HepG2 (cell line): ENCODE measurements around the gene CENPP. TPM values are rescaled to one million over a fixed set of nuclear protein-coding genes. Genes with fewer than 3 reads are reported as not detected.
A peak's percentile ranks its signal among the peaks of the same experiment; 100 is the strongest.

Experiments used
- BCL6 ChIP-seq: IDR thresholded peaks from 2 replicates; pipeline ENCODE4 v1.6.1; 2016; ENCODE audit warnings: missing genetic modification reagents, missing compliant biosample characterization
- CCAR2 ChIP-seq: fragments of 200-400 bp; formaldehyde crosslinking; optimal IDR thresholded peaks from 2 replicates; pipeline ENCODE3; 2018; ENCODE audit warnings: low read depth, mild to moderate bottlenecking, low read length, moderate library complexity
- IKZF4 ChIP-seq: sonication (generic); formaldehyde crosslinking; IDR thresholded peaks from 2 replicates; pipeline ENCODE4 v1.5.1; 2020; ENCODE audit warnings: borderline replicate concordance, mild to moderate bottlenecking, low read depth, missing genetic modification reagents; ENCODE audit errors: not compliant biosample characterization
- KLF13 ChIP-seq: sonication (generic); formaldehyde crosslinking; IDR thresholded peaks from 2 replicates; pipeline ENCODE4 v1.4.0; 2020; ENCODE audit warnings: mild to moderate bottlenecking, missing genetic modification reagents
- MAZ ChIP-seq, 2 experiments: sonication (generic) in 1 of 2; formaldehyde crosslinking in 1 of 2; IDR thresholded peaks; 2 replicates each; pipeline versions ENCODE4 v1.5.0 to v1.6.1; 2012 to 2020; ENCODE audit warnings: low read depth in 2 of 2, mild to moderate bottlenecking in 2 of 2, borderline replicate concordance in 1 of 2, improper control_type of control experiment in 1 of 2, low read length in 1 of 2, missing genetic modification reagents in 1 of 2, moderate library complexity in 1 of 2
- MTA3 ChIP-seq: sonication (generic); formaldehyde crosslinking; IDR thresholded peaks from 2 replicates; pipeline ENCODE4 v1.4.0; 2020; ENCODE audit warnings: missing genetic modification reagents
- NFKBIZ ChIP-seq: IDR thresholded peaks from 2 replicates; pipeline ENCODE4 v1.6.1; 2018; ENCODE audit warnings: missing genetic modification reagents, missing compliant biosample characterization
- NONO ChIP-seq, 2 experiments: fragments of 450-650 bp in 1 of 2; sonication (generic) in 1 of 2; formaldehyde crosslinking in 1 of 2; IDR thresholded peaks in 1 of 2; conservative IDR thresholded peaks in 1 of 2; 2 replicates each; pipeline versions ENCODE4 v1.6.1 to v1.8.0; 2017 to 2022; ENCODE audit warnings: mild to moderate bottlenecking in 1 of 2, missing genetic modification reagents in 1 of 2, moderate library complexity in 1 of 2
- PRPF4 ChIP-seq: fragments of 200-400 bp; formaldehyde crosslinking; IDR thresholded peaks from 2 replicates; pipeline ENCODE4 v1.6.1; 2016; ENCODE audit warnings: low read length, low read depth; ENCODE audit not compliant: poor library complexity, severe bottlenecking
- RCOR2 ChIP-seq: IDR thresholded peaks from 2 replicates; pipeline ENCODE4 v1.6.1; 2016; ENCODE audit warnings: missing biosample characterization, missing genetic modification reagents
- RFXANK ChIP-seq: IDR thresholded peaks from 2 replicates; pipeline ENCODE4 v1.6.1; 2016
- SALL1 ChIP-seq: sonication (generic); formaldehyde crosslinking; IDR thresholded peaks from 2 replicates; pipeline ENCODE4 v1.8.0; 2022; ENCODE audit warnings: mild to moderate bottlenecking, missing genetic modification reagents
- SMAD9 ChIP-seq: sonication (generic); formaldehyde crosslinking; IDR thresholded peaks from 2 replicates; pipeline ENCODE4 v1.5.1; 2020; ENCODE audit warnings: mild to moderate bottlenecking, missing genetic modification reagents
- TCF12 ChIP-seq, 2 experiments: fragments of 450-650 bp in 1 of 2; sonication (generic) in 1 of 2; formaldehyde crosslinking in 1 of 2; IDR thresholded peaks; 2 replicates each; pipeline versions ENCODE4 v1.6.1 to v1.8.0; 2017 to 2022; ENCODE audit warnings: antibody characterized with exemption in 1 of 2, mild to moderate bottlenecking in 1 of 2, missing genetic modification reagents in 1 of 2, moderate library complexity in 1 of 2
- ZNF225 ChIP-seq: sonication (generic); formaldehyde crosslinking; IDR thresholded peaks from 2 replicates; pipeline ENCODE4 v1.4.0; 2020; ENCODE audit warnings: mild to moderate bottlenecking, missing genetic modification reagents
- ZNF619 ChIP-seq: sonication (generic); formaldehyde crosslinking; IDR thresholded peaks from 2 replicates; pipeline ENCODE4 v1.4.0; 2020; ENCODE audit warnings: mild to moderate bottlenecking, missing genetic modification reagents
- polyA plus RNA-seq, 8 experiments: library from polyadenylated mRNA; depleted of rRNA in 3 of 8; stranded (reverse) in 7 of 8; unstranded in 1 of 8; fragments of >200 nt; fragmentation: Illumina TruSeq in 4 of 8; extraction: Trizol in 4 of 8; gene quantifications; 2 replicates each; pipeline versions ENCODE4 v1.2.1 to v1.2.3, GENCODE V29; 2011 to 2016; ENCODE audit warnings: low read depth in 4 of 8, missing spikeins in 1 of 8, mixed read lengths in 1 of 8; ENCODE audit not compliant: insufficient read depth in 1 of 8
- total RNA-seq, 5 experiments: library from RNA; depleted of rRNA; stranded (reverse); fragments of >200 nt; fragmentation: Illumina TruSeq; extraction: Trizol; gene quantifications; 2 replicates each; pipeline ENCODE4 v1.2.3, GENCODE V29; 2016; ENCODE audit warnings: low read depth in 1 of 5
- TF ChIP-seq, protein P1 (sequence below), 2 experiments: sonication (generic) in 1 of 2; formaldehyde crosslinking in 1 of 2; IDR thresholded peaks; 2 replicates each; pipeline versions ENCODE4 v1.6.1 to v1.9.0; 2014 to 2022; ENCODE audit warnings: antibody characterized with exemption in 1 of 2, borderline replicate concordance in 1 of 2, inconsistent platforms in 1 of 2, low read depth in 1 of 2, missing genetic modification reagents in 1 of 2
- TF ChIP-seq, protein P2 (sequence below): sonication (generic); formaldehyde crosslinking; IDR thresholded peaks from 2 replicates; pipeline ENCODE4 v1.4.0; 2020; ENCODE audit warnings: mild to moderate bottlenecking, missing genetic modification reagents
- TF ChIP-seq, protein P3 (sequence below): sonication (generic); formaldehyde crosslinking; IDR thresholded peaks from 2 replicates; pipeline ENCODE4 v1.4.0; 2020; ENCODE audit warnings: mild to moderate bottlenecking, missing genetic modification reagents

Gene CENPP
- total and polyA plus RNA-seq, 2 of the 13 experiments (the other 11 are each of a cell fraction or from before 2014, with no cell fraction given), result 2.0 to 11.4 TPM

DNA sequence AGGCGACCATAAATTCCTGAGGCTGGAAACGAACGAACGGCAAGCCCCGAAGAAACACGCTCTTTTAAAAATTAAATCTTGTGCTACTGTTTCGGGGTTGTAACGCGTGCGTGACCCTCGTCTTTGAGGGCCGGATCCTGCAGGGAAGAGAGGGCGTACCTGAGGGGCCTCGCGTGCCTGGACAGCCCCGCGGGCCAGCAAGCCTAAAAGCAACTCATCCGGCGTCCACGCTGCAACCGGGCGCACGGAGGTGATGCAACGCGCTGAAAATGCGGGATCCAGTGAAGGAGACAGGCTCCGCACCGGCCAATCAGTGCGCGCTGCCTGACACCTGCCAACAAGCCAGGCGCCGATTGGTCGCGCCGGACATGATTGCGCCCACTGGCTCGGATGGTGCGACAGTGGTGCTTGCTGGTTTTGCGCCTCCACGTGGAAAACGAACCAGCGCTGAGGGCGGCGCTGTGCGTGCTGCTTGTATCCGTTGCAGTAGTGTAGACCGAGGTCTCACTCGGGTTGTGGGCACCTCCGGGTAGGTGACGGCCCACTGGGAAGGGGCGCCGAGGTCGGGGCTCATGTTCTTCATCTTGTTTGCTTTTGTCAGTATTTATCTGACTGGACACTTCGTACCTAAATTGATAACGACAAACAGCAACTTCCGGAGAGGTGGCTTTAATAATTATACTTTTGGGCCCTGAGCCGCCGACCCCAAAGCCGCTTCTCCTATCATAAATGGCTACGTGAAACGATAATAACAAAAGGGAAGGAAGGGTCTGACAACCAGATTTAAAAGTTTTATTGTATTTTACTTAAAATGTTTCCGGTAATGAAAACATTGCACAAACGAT is 32.1 kb upstream of the CENPP start, which contains the start of gene IARS1 (continued):
- TF ChIP-seq, protein P1, sequence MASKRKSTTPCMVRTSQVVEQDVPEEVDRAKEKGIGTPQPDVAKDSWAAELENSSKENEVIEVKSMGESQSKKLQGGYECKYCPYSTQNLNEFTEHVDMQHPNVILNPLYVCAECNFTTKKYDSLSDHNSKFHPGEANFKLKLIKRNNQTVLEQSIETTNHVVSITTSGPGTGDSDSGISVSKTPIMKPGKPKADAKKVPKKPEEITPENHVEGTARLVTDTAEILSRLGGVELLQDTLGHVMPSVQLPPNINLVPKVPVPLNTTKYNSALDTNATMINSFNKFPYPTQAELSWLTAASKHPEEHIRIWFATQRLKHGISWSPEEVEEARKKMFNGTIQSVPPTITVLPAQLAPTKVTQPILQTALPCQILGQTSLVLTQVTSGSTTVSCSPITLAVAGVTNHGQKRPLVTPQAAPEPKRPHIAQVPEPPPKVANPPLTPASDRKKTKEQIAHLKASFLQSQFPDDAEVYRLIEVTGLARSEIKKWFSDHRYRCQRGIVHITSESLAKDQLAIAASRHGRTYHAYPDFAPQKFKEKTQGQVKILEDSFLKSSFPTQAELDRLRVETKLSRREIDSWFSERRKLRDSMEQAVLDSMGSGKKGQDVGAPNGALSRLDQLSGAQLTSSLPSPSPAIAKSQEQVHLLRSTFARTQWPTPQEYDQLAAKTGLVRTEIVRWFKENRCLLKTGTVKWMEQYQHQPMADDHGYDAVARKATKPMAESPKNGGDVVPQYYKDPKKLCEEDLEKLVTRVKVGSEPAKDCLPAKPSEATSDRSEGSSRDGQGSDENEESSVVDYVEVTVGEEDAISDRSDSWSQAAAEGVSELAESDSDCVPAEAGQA (IDR thresholded peaks at IDR 0.05; ENCODE audit: low read depth), result no peak; the same call in 1 of the 2 replicates
- TF ChIP-seq, protein P1 (CRISPR knock-in tag; IDR thresholded peaks at IDR 0.05; ENCODE audit: borderline replicate concordance), result no peak; the same call in none of the 2 replicates
- TF ChIP-seq TCF12 (IDR thresholded peaks at IDR 0.05) (no peak), TCF12 (CRISPR knock-in tag; IDR thresholded peaks at IDR 0.05) (0 out of 2 replicates have a peak, but pooled peaks have one; percentile 35), SMAD9 (CRISPR knock-in tag) (no peak), ZNF225 (peak; percentile 89), RCOR2 (CRISPR knock-in tag) (no peak), NFKBIZ (peak; percentile 86), KLF13 (CRISPR knock-in tag) (peak; percentile 78; the same call in 1 of the 2 replicates), NONO (IDR thresholded peaks at IDR 0.05) (no peak), NONO (CRISPR knock-in tag; conservative IDR thresholded peaks at IDR 0.05) (peak; percentile 95), MTA3 (CRISPR knock-in tag) (no peak), ZNF619 (peak; percentile 67; the same call in 1 of the 2 replicates), CCAR2 (no peak), PRPF4 (no peak), IKZF4 (peak; percentile 96), SALL1 (CRISPR knock-in tag) (peak; percentile 96), MAZ (IDR thresholded peaks at IDR 0.05; ENCODE audit: borderline replicate concordance, low read depth, low read length) (no peak), MAZ (CRISPR knock-in tag; IDR thresholded peaks at IDR 0.05; ENCODE audit: low read depth) (peak; percentile 89), BCL6 (CRISPR knock-in tag) (peak; percentile 49; the same call in 1 of the 2 replicates), RFXANK (no peak)
- TF ChIP-seq, protein P2, sequence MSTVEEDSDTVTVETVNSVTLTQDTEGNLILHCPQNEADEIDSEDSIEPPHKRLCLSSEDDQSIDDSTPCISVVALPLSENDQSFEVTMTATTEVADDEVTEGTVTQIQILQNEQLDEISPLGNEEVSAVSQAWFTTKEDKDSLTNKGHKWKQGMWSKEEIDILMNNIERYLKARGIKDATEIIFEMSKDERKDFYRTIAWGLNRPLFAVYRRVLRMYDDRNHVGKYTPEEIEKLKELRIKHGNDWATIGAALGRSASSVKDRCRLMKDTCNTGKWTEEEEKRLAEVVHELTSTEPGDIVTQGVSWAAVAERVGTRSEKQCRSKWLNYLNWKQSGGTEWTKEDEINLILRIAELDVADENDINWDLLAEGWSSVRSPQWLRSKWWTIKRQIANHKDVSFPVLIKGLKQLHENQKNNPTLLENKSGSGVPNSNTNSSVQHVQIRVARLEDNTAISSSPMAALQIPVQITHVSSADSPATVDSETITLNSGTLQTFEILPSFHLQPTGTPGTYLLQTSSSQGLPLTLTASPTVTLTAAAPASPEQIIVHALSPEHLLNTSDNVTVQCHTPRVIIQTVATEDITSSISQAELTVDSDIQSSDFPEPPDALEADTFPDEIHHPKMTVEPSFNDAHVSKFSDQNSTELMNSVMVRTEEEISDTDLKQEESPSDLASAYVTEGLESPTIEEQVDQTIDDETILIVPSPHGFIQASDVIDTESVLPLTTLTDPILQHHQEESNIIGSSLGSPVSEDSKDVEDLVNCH (CRISPR knock-in tag), result no peak
- TF ChIP-seq, protein P3, sequence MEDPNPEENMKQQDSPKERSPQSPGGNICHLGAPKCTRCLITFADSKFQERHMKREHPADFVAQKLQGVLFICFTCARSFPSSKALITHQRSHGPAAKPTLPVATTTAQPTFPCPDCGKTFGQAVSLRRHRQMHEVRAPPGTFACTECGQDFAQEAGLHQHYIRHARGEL (CRISPR knock-in tag), result no peak; the same call in 1 of the 2 replicates
